CD4-positive, alpha-beta T cell treated with Interleukin-6 for 4 hours (primary cell): ENCODE measurements around the gene PSMC3.

Source experiments
- DNase-seq: peaks from one replicate; pipeline ENCODE4 v3.0.0-alpha.2; 2020; ENCODE audit warnings: mixed read lengths

Gene PSMC3

DNA sequence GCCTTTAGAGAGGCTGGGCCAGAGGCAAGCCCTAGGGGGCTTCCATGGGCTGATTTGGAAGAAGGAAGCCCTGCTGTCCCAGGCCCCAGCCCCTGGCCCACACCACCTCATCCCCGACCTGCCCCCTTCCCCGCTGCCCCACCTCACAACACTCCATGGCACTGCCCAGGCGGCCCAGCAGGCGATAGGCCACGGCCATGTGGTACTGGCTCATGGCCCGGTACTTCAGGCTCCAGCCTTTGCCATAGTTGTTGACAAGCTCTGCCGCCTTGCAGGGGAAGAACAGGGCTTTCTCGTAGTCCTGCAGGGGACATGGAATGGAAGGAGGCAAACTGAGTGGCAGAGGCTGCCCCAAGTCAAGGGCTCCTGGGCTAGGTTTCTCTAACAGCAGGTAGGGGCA lies 16.3 kb upstream of the PSMC3 start:
- no peak for DNase-seq

DNA sequence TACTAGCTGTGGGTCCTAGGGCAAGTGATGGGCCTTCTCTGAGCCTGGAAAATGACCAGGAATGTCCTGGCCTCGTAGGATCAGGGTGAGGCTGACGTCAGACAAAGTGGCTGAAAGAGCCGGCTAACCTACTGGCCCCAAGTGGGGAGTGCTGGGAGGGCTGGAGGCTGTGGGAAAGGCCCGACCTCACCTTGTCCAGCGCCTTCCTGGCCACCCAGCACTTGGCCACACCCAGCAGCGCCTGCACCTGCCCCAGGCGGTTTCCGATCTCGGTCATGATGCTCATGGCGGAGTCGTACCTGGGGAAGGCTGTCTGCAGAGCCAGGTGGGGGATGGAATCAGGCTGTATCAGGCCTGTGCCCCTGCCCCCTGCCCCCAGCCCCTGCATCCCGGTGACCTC lies 15.2 kb upstream of the PSMC3 start:
- no peak for DNase-seq

DNA sequence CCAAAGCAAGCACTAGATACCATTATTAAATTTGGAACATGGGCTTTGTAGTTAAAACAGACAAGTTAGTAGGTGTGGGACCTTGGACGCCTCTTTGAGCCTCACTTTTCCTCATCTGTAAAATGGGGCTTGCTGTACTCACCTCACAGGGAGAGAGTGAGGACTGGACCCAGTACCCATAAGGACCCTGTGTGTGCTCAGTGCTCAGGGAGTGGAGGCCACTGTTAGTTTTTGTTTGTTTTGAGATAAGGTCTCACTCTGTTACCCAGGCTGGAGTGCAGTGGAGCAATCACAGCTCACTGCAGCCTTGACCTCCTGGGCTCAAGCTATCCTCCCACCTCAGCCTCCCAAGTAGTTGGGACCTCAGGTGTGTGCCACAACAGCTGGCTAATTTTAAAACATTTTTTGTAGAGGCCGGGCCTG lies 13.8 kb upstream of the PSMC3 start:
- no peak for DNase-seq

GRCh38 chr11:47438721-47439120 lies 12.5 kb upstream of the PSMC3 start:
- DNase-seq, result no peak

GRCh38 chr11:47437746-47438418 lies 11.6 kb upstream of the PSMC3 start:
- DNase-seq, result no peak

DNA sequence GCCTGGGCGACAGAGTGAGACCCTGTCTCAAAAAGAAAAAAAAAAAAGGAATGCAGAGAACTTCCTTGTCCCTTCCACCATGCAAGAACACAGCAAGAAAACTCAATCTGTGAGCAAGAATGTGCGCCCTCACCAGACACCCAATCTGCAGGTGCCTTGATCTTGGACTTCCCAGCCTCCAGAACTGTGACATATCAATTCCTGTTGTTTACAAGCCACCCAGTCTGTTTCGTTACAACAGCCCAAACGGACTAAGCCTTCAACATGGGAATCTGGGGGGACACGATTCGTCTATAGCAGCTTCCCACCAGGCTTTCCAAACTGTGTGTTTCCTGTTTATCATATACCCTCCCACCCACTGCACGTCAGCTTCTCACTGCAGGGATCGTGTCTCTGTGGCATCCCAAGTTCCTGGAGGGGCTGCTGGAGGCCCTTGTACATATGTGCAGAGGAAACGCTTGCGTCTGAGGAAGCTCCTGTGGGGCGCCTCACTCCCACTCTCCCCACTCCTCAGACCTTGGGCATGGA lies 11.0 kb upstream of the PSMC3 start:
- no peak for DNase-seq

GRCh38 chr11:47436726-47437125 lies 10.5 kb upstream of the PSMC3 start:
- DNase-seq, result no peak

DNA sequence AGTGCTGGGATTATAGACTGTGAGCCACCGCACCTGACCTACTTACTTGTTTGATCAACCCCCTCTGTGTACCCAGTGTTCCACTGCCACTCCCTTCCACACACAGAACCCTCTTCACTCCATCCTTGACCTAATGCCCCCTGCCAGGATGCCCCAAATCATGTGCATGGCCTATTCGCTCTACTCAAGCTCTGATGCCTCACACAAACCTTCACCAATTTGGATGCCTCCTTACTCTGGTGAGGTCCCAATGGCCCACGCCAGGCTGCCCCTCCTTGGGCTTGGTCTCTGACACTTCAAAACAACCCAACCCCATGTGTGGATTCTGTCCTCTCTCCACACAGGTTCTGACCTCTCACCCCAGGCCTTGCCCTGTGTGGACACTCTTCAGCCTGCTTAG lies 9.4 kb upstream of the PSMC3 start:
- no peak for DNase-seq

- DNase-seq, result no peak
Observed at GRCh38 chr11:47434011-47434786, 8.0 kb upstream of the PSMC3 start.

DNA sequence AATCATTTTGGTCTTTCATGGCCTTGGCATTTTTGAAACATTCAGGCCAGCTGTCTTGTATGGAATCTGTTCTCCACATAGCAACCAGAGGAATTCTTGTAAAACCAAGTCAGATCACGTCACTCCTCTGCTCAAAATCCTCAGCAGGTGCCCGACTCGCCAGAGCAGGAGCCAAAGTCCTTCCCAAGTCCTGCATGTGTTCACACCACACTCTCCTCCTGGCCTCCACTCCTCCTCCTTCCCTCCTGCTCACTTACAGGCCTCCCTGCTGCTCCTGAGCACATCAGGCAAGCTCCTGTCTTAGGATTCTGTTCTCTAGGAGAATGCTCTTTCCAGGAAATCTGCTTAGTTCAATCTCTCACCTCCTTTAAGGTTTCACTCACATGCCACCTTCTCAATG lies 6.9 kb upstream of the PSMC3 start:
- no peak for DNase-seq

GRCh38 chr11:47431356-47432083 lies 5.3 kb upstream of the PSMC3 start:
- DNase-seq, result no peak

DNA sequence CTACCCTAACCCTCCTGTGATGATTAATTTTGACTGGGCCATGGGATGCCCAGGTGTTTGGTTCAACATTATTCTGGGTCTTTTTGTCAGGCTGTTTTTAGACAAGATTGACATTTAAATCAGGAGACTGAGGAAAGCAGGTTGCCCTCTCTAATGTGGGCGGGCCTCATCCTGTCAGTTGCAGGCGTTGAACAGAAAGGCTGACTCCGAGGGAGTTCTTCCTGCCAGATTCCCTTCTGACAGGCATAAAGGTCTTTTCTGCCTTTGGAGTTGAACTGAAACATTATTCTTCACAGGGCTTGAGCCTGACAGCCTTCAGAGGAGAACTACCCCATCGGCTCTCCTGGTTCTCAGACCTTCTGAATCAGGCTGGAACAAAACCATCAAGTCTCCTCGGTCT lies 4.3 kb upstream of the PSMC3 start:
- DNase-seq, result no peak

DNA sequence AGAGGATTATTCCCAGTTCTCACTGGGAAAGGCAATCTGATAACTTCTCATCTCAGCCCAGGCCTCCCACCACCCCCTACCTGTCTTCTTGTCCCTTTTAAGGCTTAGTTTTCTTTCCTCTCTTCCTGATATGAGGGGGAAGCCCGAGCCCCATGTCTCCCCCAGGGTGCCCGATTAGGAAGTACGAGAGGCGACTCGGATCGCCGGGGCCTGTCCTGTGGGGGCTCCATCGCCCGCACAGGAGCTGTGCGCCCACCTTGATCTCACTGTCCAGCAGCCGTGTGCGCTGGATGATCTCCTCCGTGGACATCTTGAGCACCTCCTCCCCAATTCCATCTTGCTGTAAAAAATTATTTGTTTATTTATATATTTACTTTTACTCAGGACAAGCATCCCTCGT lies 628 bp downstream of the PSMC3 start:
- no peak for DNase-seq

DNA sequence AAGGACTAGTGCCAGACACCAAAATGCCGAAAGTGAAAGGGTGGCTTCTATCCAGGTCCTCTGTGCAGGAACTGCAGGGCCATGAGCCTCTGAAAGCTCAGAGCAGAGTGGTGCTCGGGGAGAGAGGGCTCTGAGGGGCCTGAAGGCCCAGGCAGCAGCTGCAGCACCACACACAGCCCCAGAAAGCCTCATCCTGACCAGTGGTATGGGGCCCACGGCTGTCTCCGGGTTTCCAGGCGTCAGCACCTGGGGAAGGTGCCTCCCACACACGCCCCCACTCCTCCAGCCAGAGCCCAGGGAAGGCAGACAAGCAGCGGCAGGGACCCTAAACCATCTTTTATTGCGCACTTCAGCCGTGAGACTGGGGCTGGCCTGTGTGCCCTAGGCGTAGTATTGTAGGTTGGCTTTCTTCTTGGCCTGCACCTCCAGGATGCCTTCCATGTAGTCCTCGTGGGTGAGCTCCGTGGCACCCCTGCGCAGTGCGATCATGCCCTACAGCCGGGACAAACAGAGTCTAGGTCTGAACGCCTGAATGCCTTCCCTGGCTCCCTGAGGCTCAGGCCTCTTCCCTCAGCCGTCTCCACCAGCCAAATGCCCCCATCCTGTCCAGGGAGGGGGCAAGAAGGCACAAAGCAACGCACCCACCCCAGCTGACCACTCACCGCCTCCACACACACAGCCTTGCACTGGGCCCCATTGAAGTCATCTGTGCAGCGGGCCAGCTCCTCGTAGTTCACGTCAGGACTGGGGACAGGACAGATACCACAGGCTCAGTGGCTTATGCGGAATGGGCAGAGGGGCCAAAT lies 7.6 kb downstream of the PSMC3 start:
- no peak for DNase-seq

- DNase-seq, result no peak
Observed at GRCh38 chr11:47417712-47418111, 8.5 kb downstream of the PSMC3 start.

GRCh38 chr11:47415949-47416472 lies 10.2 kb downstream of the PSMC3 start:
- no peak for DNase-seq

GRCh38 chr11:47415091-47415854 lies 11.0 kb downstream of the PSMC3 start:
- no peak for DNase-seq

GRCh38 chr11:47414685-47415070 lies 11.6 kb downstream of the PSMC3 start:
- no peak for DNase-seq

DNA sequence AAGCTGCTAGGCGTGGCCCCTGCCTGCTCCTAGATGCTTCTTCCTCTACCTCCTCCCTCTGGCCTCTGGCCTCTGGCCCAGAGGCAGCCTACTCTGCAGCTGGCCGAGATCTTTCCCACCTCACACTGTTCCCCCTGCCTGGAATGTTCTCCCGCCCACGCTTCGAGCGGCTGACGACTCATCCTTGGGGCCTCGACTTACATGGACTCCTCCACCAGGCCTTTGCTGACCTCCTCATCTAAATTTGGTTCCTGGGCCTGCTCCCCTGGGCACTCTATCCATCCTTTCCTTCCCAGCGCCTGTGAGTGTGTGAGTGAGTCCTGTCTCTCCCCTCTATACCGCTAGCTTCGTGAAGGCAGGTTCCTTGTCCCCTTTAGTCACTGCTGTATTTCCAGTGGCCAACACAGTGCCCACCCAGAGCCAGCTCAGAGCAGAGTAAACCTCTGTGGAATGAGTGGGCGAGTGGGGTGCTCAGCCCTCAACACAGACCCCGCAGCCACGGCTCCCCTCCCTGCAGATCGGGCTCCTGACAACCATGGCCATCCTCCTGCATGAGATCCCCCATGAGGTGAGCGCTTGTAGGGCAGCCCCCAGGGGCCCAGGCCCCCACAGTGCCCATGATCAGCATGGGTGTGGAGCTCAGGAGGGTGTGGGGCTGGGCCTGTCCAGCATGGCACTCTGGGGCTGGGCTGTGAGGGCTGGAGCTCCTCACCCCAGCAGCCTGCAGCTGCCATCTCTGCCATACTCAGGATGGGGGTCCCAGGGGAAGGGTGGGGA lies 12.1 kb downstream of the PSMC3 start:
- DNase-seq, result no peak

DNA sequence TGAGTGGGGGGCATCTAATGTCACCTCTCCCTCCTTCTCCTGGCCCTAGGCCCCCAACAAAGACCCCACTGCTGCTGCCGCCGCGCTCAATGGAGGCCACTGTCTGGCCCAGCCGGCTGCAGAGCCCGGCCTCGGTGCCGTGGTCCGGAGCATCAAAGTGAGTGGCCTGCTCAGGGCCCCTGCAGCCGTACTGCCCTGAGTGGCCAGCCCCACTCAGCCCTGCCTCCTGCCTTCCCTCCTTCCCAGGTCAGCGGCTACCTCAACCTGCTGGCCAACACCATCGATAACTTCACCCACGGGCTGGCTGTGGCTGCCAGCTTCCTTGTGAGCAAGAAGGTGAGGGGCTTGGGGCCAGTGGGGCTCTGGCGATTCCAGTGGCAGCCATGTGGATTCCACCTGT lies 12.9 kb downstream of the PSMC3 start:
- no peak for DNase-seq
